H4 (cell line): Measurements from ENCODE around the gene RXRA. TPM values are rescaled to one million over a fixed set of nuclear protein-coding genes. Genes with fewer than 3 reads are reported as not detected.

ENCODE experiments used
- DNase-seq: peaks from one replicate; pipeline ENCODE4 v3.0.0-alpha.2; 2015; ENCODE audit warnings: low spot score
- total RNA-seq: library from RNA; depleted of rRNA; stranded (reverse); fragments of >200 nt; shearing (Covaris generic); gene quantifications from 2 replicates; pipeline ENCODE4 v1.2.3, GENCODE V29; 2014

Gene RXRA
- total RNA-seq, 1 experiment from 2014 or later: 11.2 TPM

DNA sequence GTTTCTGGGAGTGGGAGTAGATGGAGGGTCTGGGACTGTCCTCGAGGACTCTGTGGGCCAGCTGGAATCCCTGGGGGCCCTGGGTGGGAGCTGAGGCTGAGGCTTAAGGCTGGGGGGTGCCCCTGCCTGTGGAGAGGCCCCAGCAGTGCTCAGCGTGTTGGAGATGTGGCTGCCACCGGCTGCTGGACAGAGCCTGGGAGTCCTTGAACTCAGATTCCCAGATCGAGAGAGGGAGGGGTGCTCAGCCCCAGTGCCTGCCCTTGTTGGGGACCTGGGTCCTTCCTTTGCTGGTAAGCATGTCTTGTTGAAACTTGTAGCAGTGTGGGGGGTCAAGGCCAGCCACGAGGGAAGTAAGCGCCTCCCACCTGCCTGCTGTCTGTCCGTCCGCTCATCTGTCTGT, 10.7 kb downstream of the RXRA start:
- DNase-seq: no peak

DNA sequence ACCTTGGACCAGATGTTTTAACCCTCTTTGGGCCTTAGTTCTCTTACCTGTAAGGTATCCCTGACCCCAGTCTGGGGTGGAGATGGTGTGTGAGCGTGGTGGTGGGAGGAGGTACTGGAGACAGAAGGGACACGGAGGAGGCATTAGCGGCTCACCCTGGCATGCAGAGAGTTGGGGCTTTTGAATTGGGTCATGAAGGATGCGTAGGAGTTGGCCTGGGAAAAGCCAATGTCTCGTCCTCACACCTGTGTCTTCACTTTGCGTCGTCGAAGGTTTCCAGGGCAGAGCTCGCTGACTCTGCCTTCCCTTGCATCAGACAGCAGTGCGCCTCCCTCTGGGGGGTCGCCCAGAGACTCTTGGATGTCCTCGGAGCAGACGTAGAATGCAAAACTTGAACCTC, 11.2 kb downstream of the RXRA start:
- no peak for DNase-seq

DNA sequence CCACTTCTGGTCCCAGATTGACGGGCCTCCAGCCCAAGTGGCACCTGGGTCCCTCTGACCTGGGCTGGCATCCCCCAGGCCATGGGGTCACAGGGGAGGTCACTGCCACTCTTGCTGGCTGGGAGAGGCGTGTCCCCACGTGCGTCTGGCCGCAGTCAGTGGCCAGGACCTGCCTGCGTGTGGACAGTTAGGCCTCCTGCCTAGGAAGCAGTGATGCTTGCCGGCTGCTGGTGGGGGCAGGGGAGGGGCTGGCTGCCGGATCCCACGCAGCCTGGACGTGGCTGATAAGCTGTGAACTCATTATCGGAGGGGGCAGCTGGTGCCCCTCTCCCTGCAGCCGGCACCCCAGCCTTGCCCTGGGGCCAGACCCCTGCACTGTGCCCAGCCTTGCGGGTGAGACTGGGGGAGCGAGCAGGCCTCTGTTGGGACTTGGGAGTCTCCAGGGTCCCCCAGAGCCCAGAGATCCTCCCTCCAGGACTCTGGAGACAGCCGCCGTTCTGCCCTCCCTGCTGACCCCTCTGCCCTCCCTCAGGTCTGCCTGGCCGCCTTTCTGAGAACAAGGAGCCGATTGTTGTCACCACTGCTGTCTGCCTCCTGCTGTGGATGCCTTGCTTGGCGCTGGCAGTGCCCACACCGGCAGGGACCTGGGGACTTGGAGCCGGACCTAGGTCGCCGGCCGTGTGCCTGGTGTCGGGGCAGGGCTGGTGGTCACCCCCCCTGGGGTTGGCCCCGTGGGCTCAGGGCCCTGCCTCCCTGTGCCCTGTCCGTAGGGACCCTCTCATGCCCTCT, 12.3 kb downstream of the RXRA start:
- DNase-seq: no peak

GRCh38 chr9:134339183-134339806, 13.0 kb downstream of the RXRA start:
- no peak for DNase-seq

- DNase-seq: no peak
Measured at GRCh38 chr9:134340475-134341160, 14.4 kb downstream of the RXRA start.

DNA sequence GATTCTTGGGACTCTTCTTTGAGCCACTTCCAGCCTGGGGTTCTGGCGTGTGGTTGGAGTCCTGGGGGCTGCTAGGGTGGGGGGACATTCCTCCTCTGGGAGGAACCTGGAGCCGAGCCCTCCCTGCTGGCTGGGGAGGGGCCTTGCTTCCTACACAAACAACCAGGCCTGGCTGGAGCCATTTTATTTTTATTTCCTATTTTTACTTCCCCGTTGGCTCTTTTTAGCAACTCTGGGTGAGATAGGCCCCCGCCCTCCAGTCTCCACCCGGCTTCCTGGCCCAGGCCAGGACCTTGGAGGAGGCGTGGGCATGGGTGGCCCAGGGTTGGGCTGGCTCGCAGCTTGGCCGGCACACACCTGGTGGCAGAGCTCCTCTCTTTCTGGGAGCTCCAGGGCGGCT, 15.1 kb downstream of the RXRA start:
- no peak for DNase-seq

DNA sequence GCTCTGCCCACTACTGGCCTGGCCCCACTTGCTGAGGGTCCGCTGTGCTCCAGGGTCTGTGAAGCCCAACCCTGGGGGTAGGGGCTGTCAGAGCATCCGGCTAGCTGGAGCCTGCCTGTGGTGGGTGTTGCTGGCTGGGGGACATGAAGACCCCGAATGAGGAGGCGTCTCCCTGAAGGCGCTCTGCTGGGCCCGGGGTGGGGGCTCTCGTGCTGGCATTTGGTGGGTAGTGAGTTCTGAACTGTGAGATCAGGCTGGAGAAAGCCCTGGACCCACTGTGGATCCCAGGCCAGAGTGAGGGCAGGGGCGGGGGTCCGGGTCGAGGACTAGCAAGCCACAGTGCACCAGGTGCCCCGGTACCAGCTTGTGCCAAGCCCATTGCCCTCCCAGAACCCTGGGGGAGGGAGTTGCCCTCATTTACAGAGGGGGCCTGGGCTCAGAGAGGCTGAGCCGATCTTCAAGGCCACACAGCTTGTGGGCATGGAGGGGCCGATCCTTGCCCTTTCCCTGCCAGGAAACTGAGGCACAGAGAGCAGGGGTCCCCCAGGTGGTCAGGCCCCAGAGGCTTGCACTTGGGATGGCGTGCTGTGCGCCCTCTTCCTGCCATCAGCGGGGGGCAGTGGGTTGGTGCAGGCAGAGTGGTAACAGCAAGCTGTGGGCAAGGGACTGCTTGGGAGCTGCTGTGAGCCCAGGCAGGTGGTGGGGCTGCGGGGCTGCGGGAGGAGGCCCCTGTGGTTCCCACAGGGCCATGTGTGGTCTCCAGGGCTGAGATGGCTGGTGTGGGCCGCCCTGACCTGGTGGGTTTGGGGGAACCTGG, 15.9 kb downstream of the RXRA start:
- DNase-seq: no peak

- DNase-seq: no peak
Measured at GRCh38 chr9:134342746-134343115, 16.5 kb downstream of the RXRA start.

- no peak for DNase-seq
Measured at GRCh38 chr9:134343637-134344036, 17.4 kb downstream of the RXRA start.

GRCh38 chr9:134344068-134344799, 18.0 kb downstream of the RXRA start:
- DNase-seq: no peak

- no peak for DNase-seq
Measured at GRCh38 chr9:134344800-134345310, 18.6 kb downstream of the RXRA start.

DNA sequence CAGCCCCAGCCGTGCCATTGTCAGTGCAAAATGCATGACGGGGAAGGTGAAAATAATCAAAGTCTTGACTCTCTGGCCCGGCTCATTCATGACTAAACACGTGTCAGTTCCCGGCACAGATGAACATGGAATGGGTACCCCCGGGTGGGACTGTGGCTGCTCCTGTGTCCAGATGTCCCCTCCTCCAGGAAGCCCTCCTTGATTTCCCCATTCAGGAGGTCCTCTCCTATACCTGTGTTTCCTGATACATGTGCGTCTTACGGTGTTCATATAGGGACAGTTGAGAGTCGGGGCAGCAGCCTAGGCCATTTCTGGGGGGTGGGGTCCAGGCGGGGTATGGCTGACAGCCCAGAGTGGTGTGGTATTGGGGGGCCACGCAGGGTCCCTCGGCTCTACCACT, 19.5 kb downstream of the RXRA start:
- DNase-seq: no peak

- DNase-seq: no peak
Measured at GRCh38 chr9:134346151-134346550, 19.9 kb downstream of the RXRA start.

DNA sequence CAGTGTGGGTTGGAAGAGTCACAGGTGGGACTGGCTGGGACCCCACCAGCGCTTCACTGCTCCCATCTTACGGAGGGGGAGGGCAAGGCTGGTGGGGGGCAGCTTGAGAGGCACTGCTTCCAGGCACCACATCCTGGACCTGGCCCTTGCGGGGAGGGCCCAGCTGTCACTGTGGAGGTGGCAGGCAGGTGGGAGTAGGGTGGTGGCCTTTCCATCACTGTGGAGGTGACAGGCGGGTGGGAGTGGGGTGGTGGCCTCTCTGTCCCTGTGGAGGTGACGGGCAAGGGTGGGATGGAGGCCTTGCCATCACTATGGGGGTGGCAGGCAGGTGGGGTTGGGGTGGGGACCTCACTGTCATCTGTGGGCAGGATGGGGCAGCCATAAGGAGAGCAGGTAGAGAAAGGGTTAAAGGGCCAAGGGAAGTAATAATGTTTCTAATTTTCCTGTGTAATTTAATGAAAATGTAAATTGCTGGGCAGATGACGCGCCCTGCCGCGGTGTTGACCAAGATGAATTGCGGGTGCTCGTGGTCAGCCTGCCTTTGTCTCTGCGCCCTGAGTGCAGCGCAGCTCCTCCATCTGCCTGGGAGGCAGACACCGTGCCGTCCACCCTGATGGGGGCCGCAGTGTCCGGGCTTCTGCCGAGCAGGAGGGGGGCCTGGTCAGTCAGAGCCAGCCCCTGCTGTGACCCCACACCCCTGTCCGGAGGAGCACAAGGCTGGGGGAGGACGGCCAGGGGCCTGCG, 20.8 kb downstream of the RXRA start:
- no peak for DNase-seq

DNA sequence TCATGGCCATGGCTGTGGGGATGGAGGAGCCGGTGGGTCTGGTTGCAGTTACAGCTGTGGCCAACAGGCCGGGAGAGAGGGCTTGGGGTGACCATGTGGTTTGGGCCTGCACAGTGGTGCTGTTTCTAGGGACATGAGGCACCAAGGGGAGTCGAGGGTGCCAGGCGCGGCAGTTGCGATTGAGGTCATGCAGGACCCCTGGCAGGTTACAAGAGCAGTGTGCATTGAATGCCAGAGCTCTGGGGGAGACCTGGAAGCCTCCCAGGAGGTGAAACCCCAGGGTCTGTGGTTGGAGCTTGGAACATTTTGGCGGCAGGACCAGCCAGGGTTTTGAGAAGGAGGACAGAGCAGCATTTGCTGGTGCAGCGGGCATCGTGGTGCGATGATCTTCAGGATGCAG, 21.7 kb downstream of the RXRA start:
- DNase-seq: no peak

- no peak for DNase-seq
Measured at GRCh38 chr9:134348404-134349155, 22.3 kb downstream of the RXRA start.

- DNase-seq: no peak
Measured at GRCh38 chr9:134349936-134350335, 23.7 kb downstream of the RXRA start.

- DNase-seq: no peak
Measured at GRCh38 chr9:134350416-134350994, 24.2 kb downstream of the RXRA start.

DNA sequence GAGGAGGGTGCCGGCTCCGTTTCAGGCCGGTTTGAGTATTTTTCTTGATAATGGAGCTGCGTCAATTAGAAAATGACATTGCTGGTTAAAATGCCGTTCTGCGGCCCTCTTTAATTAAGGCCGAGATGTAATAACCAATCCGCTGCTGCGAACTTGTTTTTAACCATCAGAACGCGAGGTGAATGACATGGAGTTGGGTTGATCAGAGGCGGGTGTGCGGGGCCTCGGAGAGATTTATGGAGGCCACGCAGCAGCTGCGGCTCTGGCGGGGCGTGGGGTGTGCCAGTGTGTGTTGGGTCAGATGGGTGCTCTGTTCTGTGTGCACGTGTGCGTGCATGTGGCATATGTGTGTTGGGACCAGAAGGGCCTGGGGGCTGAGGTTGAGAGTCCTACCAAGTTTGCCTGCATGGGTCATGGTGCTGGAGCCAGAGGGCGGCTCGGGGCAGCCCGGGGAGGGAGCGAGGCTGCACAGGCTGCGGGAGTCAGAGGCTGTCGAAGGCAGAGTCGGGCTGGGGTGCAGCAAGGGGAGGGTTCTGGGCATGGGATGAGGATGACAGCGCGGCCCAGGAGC, 25.4 kb downstream of the RXRA start:
- no peak for DNase-seq
